Ishikawa (cell line): Measurements from ENCODE around the gene CD55.

ENCODE experiments used
- CEBPB ChIP-seq: IDR thresholded peaks from 2 replicates; pipeline ENCODE4 v1.6.1; 2012
- EGR1 ChIP-seq: IDR thresholded peaks from 2 replicates; pipeline ENCODE4 v1.6.1; 2012
- EP300 ChIP-seq: IDR thresholded peaks from 2 replicates; pipeline ENCODE4 v1.6.1; 2012; ENCODE audit warnings: borderline replicate concordance
- FOXM1 ChIP-seq: IDR thresholded peaks from 2 replicates; pipeline ENCODE4 v1.6.1; 2012; ENCODE audit warnings: low read depth, borderline replicate concordance
- NFIC ChIP-seq: IDR thresholded peaks from 2 replicates; pipeline ENCODE4 v1.6.1; 2012
- RAD21 ChIP-seq: IDR thresholded peaks from 2 replicates; pipeline ENCODE4 v1.6.1; 2012; ENCODE audit warnings: low read depth
- REST ChIP-seq: IDR thresholded peaks from 2 replicates; pipeline ENCODE4 v1.6.1; 2012; ENCODE audit warnings: low read depth, mild to moderate bottlenecking
- TAF1 ChIP-seq: IDR thresholded peaks from 2 replicates; pipeline ENCODE4 v1.6.1; 2012; ENCODE audit warnings: low read depth, mild to moderate bottlenecking
- TEAD4 ChIP-seq: IDR thresholded peaks from 2 replicates; pipeline ENCODE4 v1.6.1; 2012
- YY1 ChIP-seq: IDR thresholded peaks from 2 replicates; pipeline ENCODE4 v1.6.1; 2012; ENCODE audit warnings: low read depth
- ZBTB7A ChIP-seq: IDR thresholded peaks from 2 replicates; pipeline ENCODE4 v1.6.1; 2012; ENCODE audit warnings: low read depth

- TF ChIP-seq RAD21 (no peak), NFIC (no peak), TAF1 (no peak), CEBPB (no peak), ZBTB7A (no peak), REST (no peak), FOXM1 (no peak), EP300 (no peak), YY1 (no peak), TEAD4 (no peak), EGR1 (no peak)
These were observed 41.7 kb downstream of the CD55 start for GRCh38 chr1:207362962-207363860.
